GM12873 (cell line): ENCODE measurements around the gene EP400.

Experiments used
- TF ChIP-seq, protein P1 (sequence below): IDR thresholded peaks from 2 replicates; pipeline ENCODE4 v1.5.1; 2012; ENCODE audit warnings: low read depth, mild to moderate bottlenecking, moderate library complexity, low read length, control low read depth; ENCODE audit not compliant: insufficient read depth; ENCODE audit errors: missing control alignments

EP400 gene

DNA sequence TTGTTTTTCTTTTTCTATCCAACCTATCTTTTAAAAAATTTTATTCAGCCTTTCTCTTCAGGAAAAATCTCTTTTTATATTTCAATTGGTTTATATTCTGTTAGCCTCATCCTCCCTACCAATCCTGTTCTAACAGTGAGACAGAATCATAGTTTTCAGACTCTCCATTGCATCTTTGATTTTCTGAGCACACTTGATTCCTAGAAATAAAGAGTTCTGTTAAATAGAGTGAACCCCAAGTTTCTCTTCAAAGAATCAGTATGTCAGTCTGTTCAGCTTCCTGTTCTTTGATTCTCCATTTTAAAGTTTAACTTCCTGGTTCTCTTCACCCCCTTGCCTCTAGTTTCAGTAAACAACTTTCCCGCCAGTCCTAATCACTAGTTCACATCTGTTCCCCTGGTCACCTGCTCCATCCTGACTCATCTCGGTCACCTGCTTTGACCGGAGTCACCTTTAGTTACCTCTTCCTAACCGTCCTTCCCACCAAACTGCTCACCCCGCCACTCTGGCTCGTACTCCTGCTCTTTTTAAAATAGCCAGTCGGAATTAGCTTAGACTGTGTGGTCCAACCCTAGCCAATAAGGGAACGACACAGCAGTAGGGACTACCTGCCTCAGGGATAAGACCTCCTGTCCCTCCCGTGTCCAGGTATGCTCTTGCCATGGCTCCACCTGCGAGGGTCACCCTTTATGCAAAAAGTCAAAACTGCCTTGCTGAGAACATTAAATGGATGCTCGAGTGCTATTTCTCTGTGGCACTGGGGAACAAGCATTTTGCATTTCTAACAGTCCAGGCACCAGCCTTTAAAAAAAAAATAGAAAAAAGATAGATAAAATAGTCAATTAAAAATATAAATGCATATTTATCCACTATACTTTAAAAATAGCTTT is 146.0 kb downstream of the EP400 start:
- TF ChIP-seq, protein P1, sequence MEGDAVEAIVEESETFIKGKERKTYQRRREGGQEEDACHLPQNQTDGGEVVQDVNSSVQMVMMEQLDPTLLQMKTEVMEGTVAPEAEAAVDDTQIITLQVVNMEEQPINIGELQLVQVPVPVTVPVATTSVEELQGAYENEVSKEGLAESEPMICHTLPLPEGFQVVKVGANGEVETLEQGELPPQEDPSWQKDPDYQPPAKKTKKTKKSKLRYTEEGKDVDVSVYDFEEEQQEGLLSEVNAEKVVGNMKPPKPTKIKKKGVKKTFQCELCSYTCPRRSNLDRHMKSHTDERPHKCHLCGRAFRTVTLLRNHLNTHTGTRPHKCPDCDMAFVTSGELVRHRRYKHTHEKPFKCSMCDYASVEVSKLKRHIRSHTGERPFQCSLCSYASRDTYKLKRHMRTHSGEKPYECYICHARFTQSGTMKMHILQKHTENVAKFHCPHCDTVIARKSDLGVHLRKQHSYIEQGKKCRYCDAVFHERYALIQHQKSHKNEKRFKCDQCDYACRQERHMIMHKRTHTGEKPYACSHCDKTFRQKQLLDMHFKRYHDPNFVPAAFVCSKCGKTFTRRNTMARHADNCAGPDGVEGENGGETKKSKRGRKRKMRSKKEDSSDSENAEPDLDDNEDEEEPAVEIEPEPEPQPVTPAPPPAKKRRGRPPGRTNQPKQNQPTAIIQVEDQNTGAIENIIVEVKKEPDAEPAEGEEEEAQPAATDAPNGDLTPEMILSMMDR = no peak

DNA sequence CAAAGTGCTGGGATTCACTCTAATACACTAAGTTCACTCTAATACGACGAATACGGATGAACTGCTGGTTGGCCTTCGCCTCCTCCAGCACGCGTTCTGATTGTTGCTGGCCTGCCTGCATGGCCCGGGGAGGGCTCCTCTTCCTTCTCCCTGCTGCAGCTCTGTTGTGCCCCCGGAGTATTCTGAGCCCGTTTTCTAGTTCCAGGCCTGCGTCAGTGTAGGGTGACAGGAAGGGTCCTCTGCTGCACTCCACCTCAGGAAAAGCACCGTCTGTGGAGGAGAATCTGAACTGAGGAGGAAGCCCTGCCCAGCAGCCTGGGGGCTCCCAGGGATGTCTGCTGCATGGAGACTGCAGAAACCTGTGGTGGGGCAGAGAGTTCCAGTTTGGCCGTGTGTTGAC is 150.0 kb downstream of the EP400 start:
- TF ChIP-seq, protein P1 = no peak

DNA sequence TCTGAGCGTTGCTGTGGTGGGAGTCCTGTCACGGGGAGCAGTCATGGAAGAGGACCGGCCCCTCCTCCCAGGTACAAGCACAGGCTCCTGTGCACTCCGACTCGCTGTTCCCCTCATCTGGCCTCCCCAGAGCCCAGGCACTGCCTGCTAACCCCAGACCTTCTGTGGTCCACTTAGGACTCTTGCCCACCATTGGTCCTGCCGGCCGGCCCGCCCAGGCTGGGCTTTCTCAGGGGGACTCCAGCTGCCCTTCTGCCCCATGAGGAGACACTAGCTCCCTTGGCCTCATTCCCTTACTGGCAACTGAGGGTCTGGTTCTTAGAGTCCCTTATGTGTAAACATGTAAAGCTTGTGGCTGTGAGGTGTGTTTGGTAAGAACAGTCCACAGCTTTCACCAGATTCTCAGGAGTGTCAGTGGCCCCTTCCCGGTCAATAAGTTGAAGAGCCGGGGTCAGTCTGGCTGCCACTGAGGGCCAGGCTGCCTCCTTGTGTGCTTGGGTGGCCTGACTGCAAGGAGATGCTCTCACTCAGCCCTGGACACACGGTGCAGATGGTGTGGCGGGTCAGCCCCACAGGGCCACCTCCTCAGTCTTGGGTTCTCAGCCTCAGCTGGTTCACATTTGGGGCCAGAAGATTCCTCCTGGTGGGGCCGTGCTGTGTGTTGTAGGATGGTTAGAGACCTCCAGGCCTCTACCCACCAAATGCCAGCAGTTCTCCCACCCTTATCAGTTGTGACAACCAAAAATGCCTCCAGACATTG is 150.7 kb downstream of the EP400 start:
- TF ChIP-seq, protein P1 = no peak

DNA sequence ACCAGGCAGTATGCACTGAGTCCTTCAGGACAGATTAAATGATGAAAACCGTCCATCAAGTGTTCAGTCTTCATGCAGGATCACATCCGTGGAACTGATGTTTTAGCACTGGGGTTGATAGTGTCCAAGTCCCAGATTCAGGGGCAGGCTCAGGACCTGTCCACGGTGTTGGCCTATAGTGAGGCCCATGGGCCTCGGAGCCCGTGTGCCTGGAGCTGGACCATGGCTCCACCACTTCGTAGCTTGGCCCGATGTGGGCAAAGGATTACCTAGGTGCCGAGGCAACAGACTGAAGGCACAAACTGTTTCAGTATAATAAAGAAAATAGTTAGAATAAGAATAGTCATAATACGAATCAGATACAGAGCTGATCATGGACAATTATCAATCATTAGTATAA is 152.6 kb downstream of the EP400 start:
- TF ChIP-seq, protein P1 = no peak

DNA sequence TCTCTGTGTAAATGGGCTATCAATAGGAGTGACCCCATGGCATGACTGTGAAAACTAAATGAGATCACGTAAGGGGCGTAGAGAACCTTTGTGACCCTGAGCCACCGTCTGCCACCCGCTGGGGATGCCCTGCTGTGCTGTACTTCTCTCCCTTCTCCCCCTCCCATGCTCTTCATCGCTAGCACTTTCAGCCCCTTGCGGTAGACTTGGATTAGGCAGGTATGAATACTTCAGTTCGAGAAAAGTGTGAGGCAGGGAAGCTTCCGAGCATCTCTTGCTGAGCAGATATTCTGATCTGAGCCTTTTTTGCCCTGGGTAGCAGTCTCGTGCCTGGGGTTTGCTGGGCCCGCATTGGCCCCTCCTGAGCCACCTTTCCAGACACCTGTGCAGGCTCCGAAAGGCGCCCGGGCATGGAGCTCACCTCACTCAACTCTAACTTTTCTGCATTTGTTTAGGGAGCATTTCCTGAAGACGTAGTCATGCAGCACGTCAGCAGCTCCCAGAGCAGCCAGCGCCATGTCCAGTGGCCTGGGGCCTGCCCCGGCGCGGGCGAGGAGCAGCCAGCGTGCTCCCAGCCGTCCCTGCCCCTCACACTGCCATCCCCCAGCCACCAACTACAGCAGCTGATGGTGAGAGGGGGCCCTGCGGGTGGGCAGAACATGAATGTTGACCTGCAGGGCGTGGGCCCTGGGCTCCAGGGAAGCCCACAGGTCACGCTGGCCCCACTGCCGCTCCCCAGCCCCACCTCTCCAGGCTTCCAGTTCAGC is 154.0 kb downstream of the EP400 start:
- TF ChIP-seq, protein P1 = no peak

DNA sequence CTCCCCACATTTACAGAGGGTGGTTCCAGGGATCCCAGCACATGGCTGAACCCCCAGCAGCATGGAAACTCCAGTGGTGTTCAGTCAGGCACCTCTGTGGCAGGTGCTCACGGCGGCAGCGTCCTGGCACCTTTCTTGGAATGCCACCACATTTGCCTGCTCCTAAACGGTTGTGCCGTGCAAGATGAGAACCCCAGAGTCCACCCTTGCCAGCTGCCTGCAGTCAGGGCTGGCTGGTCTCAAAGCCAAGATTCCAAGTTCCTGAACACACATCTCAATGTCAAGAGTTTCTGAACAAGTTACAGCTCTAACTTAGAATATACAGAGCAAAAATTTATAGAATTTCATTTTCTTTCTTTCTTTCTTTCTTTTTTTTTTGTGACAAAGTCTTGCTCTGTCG is 155.7 kb downstream of the EP400 start:
- TF ChIP-seq, protein P1 = no peak
